GM18907 (cell line): ENCODE measurements around the gene PODNL1.
"Not testable (repeated sequence)": the region's sequence is repeated elsewhere in the genome, so short reads cannot be mapped to it uniquely, and the experiment has no call there.

Experiments
- ATAC-seq: cut with Tn5 transposase; IDR thresholded peaks from one replicate; pipeline ENCODE4 v1.9.1; 2021; ENCODE audit warnings: mild to moderate bottlenecking, moderate library complexity; ENCODE audit not compliant: unreplicated experiment

Gene PODNL1

GRCh38 chr19:13974073-13974472 is 35.9 kb upstream of the PODNL1 start:
- ATAC-seq, result no peak

- not testable (repeated sequence) for ATAC-seq
Measured at GRCh38 chr19:13973479-13973878, 35.3 kb upstream of the PODNL1 start.

GRCh38 chr19:13972368-13973155 is 34.3 kb upstream of the PODNL1 start:
- no peak for ATAC-seq

GRCh38 chr19:13971868-13972267 is 33.7 kb upstream of the PODNL1 start:
- ATAC-seq, result not testable (repeated sequence)

- no peak for ATAC-seq
Measured at GRCh38 chr19:13969897-13970296, 31.7 kb upstream of the PODNL1 start.

- ATAC-seq, result no peak
Measured at GRCh38 chr19:13968999-13969398, 30.8 kb upstream of the PODNL1 start.

GRCh38 chr19:13968383-13968935 is 30.2 kb upstream of the PODNL1 start:
- no peak for ATAC-seq

GRCh38 chr19:13967206-13967605 is 29.0 kb upstream of the PODNL1 start:
- ATAC-seq, result not testable (repeated sequence)

GRCh38 chr19:13966684-13967128 is 28.5 kb upstream of the PODNL1 start:
- no peak for ATAC-seq

GRCh38 chr19:13965926-13966683 is 27.9 kb upstream of the PODNL1 start:
- no peak for ATAC-seq

GRCh38 chr19:13965377-13965896 is 27.2 kb upstream of the PODNL1 start:
- ATAC-seq, result no peak

- ATAC-seq, result no peak
Measured at GRCh38 chr19:13964776-13965175, 26.6 kb upstream of the PODNL1 start.

GRCh38 chr19:13963603-13964105 is 25.4 kb upstream of the PODNL1 start:
- ATAC-seq, result no peak

GRCh38 chr19:13962699-13963602 is 24.7 kb upstream of the PODNL1 start:
- ATAC-seq, result no peak

- no peak for ATAC-seq
Measured at GRCh38 chr19:13961826-13962698, 23.8 kb upstream of the PODNL1 start.

GRCh38 chr19:13960863-13961784 is 22.9 kb upstream of the PODNL1 start:
- no peak for ATAC-seq

- ATAC-seq, result no peak
Measured at GRCh38 chr19:13959962-13960862, 22.0 kb upstream of the PODNL1 start.
